Thyroid gland (tissue), 4 donors: ENCODE data around the gene USP15.

ENCODE experiments used
- CTCF ChIP-seq, 6 experiments: fragments of 200-600 bp in 3 of 6; fragments of 450-650 bp in 3 of 6; sonication (generic) in 3 of 6; IDR thresholded peaks; one replicate each; pipeline ENCODE4 v1.5.1; 2016 to 2019; ENCODE audit warnings: antibody characterized with exemption in 6 of 6, mild to moderate bottlenecking in 2 of 6, inconsistent platforms in 1 of 6, moderate library complexity in 1 of 6
- POLR2A ChIP-seq, 2 donors: fragments of 450-650 bp; IDR thresholded peaks; one replicate each; pipeline ENCODE4 v1.6.1; 2017; ENCODE audit warnings: antibody characterized with exemption in 2 of 2, mild to moderate bottlenecking in 2 of 2, moderate library complexity in 1 of 2

- TF ChIP-seq CTCF (IDR thresholded peaks at IDR 0.05) = no peak
- no peak for TF ChIP-seq POLR2A (IDR thresholded peaks at IDR 0.05)
These were observed 53.6 kb downstream of the USP15 start for GRCh38 chr12:62313727-62314380.
